ENCODE results near the gene ZSWIM5.

GRCh38 chr1:45018599-45019230 lies 187.7 kb downstream of the ZSWIM5 start:
- TF ChIP-seq CHD1 (IDR thresholded peaks at IDR 0.05; ENCODE audit: low read depth, low read length), result no peak
- TF ChIP-seq MAX (IDR thresholded peaks at IDR 0.05), result peak; percentile 48; the same call in 1 of the 2 replicates
- no peak for TF ChIP-seq ZNF274 (IDR thresholded peaks at IDR 0.05; ENCODE audit: borderline replicate concordance, extremely low read depth, low read length)
- no peak for TF ChIP-seq POLR2A (IDR thresholded peaks at IDR 0.05; ENCODE audit: control extremely low read depth in 1 of 2, low read depth in 2 of 2, low read length in 2 of 2)
- peak; percentile 87 to 97 (median 96) for TF ChIP-seq CTCF (IDR thresholded peaks at IDR 0.05; ENCODE audit: control extremely low read depth in 1 of 3, insufficient read depth in 1 of 3, low read depth in 1 of 3, low read length in 3 of 3)
- TF ChIP-seq ATF3 (IDR thresholded peaks at IDR 0.05; ENCODE audit: insufficient read depth, low read depth, low read length), result no peak
- no peak for TF ChIP-seq JUND (IDR thresholded peaks at IDR 0.05; ENCODE audit: low read length)
- no peak for TF ChIP-seq SP1 (IDR thresholded peaks at IDR 0.05; ENCODE audit: low read depth, low read length)
- no peak for TF ChIP-seq POLR2AphosphoS5 (IDR thresholded peaks at IDR 0.05; ENCODE audit: low read depth, low read length)
- peak; percentile 79; the same call in 1 of the 2 replicates for TF ChIP-seq YY1 (IDR thresholded peaks at IDR 0.05; ENCODE audit: low read depth, low read length)
- TF ChIP-seq EP300 (IDR thresholded peaks at IDR 0.05; ENCODE audit: borderline replicate concordance in 1 of 2, low read depth in 2 of 2, low read length in 2 of 2), result no peak
- TF ChIP-seq TAF1 (IDR thresholded peaks at IDR 0.05; ENCODE audit: low read depth, low read length), result no peak
- TF ChIP-seq EZH2 (IDR thresholded peaks at IDR 0.05; ENCODE audit: low read depth, low read length, severe bottlenecking), result no peak
